ENCODE data around the gene SLC16A6.

GRCh38 chr17:68222606-68223005, 68.3 kb downstream of the SLC16A6 start:
- TF ChIP-seq CTCF (IDR thresholded peaks at IDR 0.05): no peak
- no peak for TF ChIP-seq POLR2A (IDR thresholded peaks at IDR 0.05)

Data from adrenal gland (tissue), 5 donors.